Esophagus (tissue), 2 donors: Measurements from ENCODE around the gene PAIP1. TPM values are rescaled to one million over a fixed set of nuclear protein-coding genes. Genes with fewer than 3 reads are reported as not detected.
A peak's percentile ranks its signal among the peaks of the same experiment; 100 is the strongest.
"Not testable (repeated sequence)": the region's sequence is repeated elsewhere in the genome, so short reads cannot be mapped to it uniquely, and the experiment has no call there.

Experiments used
- H3K27ac ChIP-seq, 2 donors: one replicate each; pipeline ENCODE4 v1.5.1; 2013; ENCODE audit warnings: low read depth in 2 of 2, mild to moderate bottlenecking in 2 of 2, inconsistent platforms in 1 of 2, low read length in 1 of 2, moderate library complexity in 1 of 2
- H3K27me3 ChIP-seq, 2 donors: one replicate each; pipeline ENCODE4 v1.6.1; 2013; ENCODE audit warnings: low read length in 2 of 2, control low read depth in 1 of 2, mild to moderate bottlenecking in 1 of 2; ENCODE audit not compliant: insufficient read depth in 2 of 2, control insufficient read depth in 1 of 2
- H3K36me3 ChIP-seq, 2 donors: one replicate each; pipeline ENCODE4 v1.6.1; 2013; ENCODE audit warnings: low read length in 1 of 2; ENCODE audit not compliant: control insufficient read depth in 2 of 2, insufficient read depth in 2 of 2
- H3K4me1 ChIP-seq, 2 donors: one replicate each; pipeline ENCODE4 v1.6.1; 2013; ENCODE audit warnings: low read length in 1 of 2; ENCODE audit not compliant: control insufficient read depth in 2 of 2, insufficient read depth in 2 of 2
- H3K4me3 ChIP-seq, 2 donors: one replicate each; pipeline ENCODE4 v1.5.1; 2013; ENCODE audit warnings: low read length in 2 of 2, mild to moderate bottlenecking in 2 of 2, low read depth in 1 of 2, moderate library complexity in 1 of 2
- H3K9me3 ChIP-seq, 2 donors: one replicate each; pipeline ENCODE4 v1.6.1; 2013; ENCODE audit warnings: mild to moderate bottlenecking in 2 of 2, low read depth in 1 of 2, low read length in 1 of 2, moderate library complexity in 1 of 2; ENCODE audit not compliant: control insufficient read depth in 2 of 2, insufficient read depth in 1 of 2
- WGBS, 2 donors: extraction: QIAGEN DNeasy Blood & Tissue Kit; methylation state at CpG; one replicate each; pipeline ENCODE4 v1.1.7; 2013; 5-methylcytosine and 5-hydroxymethylcytosine counted together
- polyA plus RNA-seq, 2 donors: library from polyadenylated mRNA; stranded (reverse); fragments of 200-250 nt; gene quantifications; one replicate each; pipeline ENCODE4 v1.2.3, GENCODE V29; 2013
- donor health status: healthy with polysubstance abuse.
- donor health status: Bipolar disorder and iron deficiency.

PAIP1 gene
- polyA plus RNA-seq, 2 donors = 28.7 to 35.2 TPM

DNA sequence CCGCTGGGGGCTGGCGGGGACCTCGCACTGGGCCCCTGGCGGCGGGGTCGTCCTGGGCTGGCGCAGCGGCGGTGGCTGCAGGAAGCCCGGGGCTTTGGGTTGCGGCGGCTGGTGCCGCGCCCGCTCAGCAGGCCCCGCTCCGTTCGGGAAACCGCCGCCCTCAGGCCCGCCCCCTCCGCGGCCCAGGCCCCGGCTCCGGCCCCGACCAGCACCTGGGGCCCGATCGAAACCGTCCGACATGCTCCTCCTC is 345 bp downstream of the PAIP1 start:
- WGBS, 2 donors = 1 to 3% methylated on average over 9 to 30 of the region's 30 CpGs
- peak overlapping the region; percentile 82 to 94 for H3K4me3 ChIP-seq
- not testable (repeated sequence) for H3K36me3 ChIP-seq, H3K9me3 ChIP-seq, H3K4me1 ChIP-seq, H3K27me3 ChIP-seq
- peak overlapping the region; percentile 96 to 99 for H3K27ac ChIP-seq

DNA sequence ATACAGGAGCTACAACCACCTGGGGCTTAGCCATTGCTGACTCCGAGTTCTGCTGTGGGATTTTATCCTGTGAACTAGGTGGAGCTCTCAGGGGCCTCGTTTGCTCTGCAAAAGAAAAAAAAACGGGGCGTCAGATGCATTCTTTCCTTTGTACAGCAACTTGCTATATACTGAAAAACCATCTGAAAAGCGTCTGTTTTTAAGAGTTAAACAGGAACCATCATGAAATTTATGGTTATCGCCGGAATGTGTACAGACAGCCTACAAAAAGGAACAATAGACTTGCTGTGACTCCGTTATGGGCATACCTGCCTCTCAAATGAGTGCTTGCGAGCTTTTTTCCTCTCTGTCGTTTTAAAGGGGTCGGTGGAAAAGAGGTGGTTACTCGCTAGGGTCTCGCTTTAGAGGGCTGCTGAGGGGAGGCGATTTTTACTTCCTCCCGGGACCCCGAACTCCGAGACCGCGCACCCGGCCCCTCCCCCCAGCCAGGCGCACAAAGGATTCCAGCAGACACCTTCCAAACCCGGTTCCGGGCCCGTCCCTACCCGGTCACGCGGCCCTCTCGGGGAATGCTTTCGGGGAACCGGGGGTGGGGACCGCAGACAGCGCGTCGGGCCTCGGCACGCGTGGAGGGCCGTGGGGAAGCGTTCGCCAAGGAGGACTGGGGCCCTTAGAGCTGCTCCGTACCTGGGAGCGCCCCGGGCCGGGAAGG is 826 bp downstream of the PAIP1 start:
- H3K4me1 ChIP-seq = no peaks in the 10 kb centered on the region
- H3K4me3 ChIP-seq = peak overlapping the region; percentile 82 to 94
- H3K36me3 ChIP-seq = no peaks in the 10 kb centered on the region
- 0% methylated on average over 44 of the region's 44 CpGs for WGBS, 2 donors
- H3K27ac ChIP-seq = peak overlapping the region; percentile 96 to 99
- no peaks in the 10 kb centered on the region for H3K27me3 ChIP-seq
- H3K9me3 ChIP-seq = no peaks in the 10 kb centered on the region

DNA sequence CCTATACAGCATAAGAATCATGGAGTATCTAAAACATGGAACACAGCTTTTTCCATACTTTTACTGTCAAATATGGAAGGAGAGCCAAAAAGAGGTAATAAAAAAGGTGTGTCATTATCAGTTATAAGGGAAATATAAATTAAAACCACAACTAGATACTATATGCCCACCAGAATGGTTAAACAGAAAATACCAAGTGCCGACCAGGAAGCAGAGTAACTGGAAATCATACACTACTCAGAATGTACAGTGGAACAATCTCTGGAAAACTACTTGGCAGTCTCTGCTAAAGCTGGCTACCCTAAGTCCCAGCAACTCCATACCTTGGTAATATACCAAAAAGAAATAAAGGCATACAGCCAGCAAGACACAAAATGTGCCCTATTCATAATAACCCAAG is 2.4 kb downstream of the PAIP1 start:
- H3K4me1 ChIP-seq = no peaks in the 10 kb centered on the region
- H3K36me3 ChIP-seq = no peaks in the 10 kb centered on the region
- no peaks in the 10 kb centered on the region for H3K27me3 ChIP-seq
- WGBS, 2 donors = 79 to 91% methylated on average over 1 of the region's 1 CpG
- H3K4me3 ChIP-seq = no peak overlapping the region
- H3K27ac ChIP-seq = no peak overlapping the region
- no peaks in the 10 kb centered on the region for H3K9me3 ChIP-seq

DNA sequence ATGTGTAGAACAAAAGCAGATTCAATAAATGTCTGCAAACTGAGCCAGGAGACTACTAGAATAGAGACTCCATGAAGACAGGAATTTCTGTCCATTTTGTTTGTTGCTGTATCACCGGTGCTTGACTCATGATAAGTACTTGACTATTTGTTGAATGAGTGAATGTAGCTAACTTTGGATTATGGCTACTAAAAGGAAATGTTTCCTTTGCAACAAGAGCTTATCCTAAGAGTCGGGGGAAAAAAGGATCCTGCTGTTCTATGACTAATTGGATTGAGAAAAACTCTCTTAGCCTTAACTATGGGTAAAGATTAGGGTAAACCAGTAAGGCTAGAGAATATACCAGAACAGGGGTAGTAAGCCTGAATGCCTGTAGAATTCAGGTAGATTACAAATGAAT is 3.5 kb downstream of the PAIP1 start:
- no peaks in the 10 kb centered on the region for H3K27me3 ChIP-seq
- WGBS, 2 donors = 54 to 79% methylated on average over 2 of the region's 2 CpGs
- no peaks in the 10 kb centered on the region for H3K9me3 ChIP-seq
- no peaks in the 10 kb centered on the region for H3K4me1 ChIP-seq
- no peak overlapping the region for H3K27ac ChIP-seq
- H3K4me3 ChIP-seq = no peak overlapping the region
- H3K36me3 ChIP-seq = no peaks in the 10 kb centered on the region

DNA sequence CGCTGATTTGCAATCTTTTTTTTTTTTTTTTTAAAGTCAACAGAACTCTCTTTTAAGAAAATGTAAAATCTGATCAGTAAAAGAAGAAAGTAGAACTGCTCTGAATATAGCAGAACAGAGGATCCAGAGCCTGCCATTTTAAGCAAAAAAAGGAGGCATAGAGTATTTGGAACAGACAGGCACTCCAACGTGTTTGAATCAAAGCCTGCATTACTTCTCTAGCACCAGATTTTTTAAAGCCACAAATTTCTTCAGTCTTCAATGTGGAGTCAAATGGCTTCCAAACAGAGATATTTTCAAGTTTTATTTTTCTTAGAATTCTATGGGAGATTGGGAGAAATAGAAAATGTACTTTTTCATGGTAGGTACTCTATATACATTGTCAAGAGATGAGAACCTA is 5.1 kb downstream of the PAIP1 start:
- no peaks in the 10 kb centered on the region for H3K27me3 ChIP-seq
- no peaks in the 10 kb centered on the region for H3K9me3 ChIP-seq
- H3K4me1 ChIP-seq = no peaks in the 10 kb centered on the region
- no peak overlapping the region for H3K27ac ChIP-seq
- no peak overlapping the region for H3K4me3 ChIP-seq
- 59 to 68% methylated on average over 2 of the region's 2 CpGs for WGBS, 2 donors
- H3K36me3 ChIP-seq = no peaks in the 10 kb centered on the region

DNA sequence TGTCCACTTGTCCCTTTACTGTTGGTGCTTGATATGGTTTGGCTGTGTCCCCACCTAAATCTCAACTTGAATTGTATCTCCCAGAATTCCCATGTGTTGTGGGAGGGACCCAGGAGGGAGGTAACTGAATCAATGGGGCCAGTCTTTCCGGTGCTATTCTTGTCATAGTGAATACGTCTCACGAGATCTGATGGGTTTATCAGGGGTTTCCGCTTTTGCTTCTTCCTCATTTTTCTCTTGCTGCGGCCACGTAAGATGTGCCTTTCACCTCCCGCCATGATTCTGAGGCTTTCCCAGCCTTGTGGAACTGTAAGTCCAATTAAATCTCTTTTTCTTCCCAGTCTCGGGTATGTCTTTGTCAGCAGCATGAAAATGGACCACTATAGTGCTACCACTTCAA is 7.6 kb downstream of the PAIP1 start:
- not testable (repeated sequence) for H3K27me3 ChIP-seq, H3K9me3 ChIP-seq, H3K4me1 ChIP-seq, H3K36me3 ChIP-seq, H3K4me3 ChIP-seq, H3K27ac ChIP-seq
- WGBS, 2 donors = 94 to 95% methylated on average over 8 of the region's 8 CpGs

DNA sequence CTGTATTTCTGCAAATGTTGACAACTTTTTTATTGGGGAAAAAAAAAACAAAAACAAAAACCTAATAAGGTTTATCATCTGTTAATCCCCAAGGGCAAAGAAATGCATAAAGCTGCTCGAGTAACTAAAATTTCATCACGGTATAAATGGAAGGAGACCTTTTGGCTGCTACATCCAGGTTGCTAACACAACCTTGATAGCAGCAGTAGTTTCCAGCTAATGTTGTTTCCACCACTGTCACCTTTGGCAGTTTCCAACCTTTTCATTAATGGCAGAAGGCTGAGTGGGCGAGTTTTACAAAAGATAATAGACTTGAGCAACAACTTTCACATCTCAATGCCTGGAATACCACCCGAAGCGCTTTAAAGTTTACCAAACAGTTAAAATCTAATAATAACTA is 8.5 kb downstream of the PAIP1 start:
- Histone ChIP-seq H3K4me3 (no peak overlapping the region), H3K4me1 (no peaks in the 10 kb centered on the region), H3K36me3 (peaks cover under 1 to 4% of the 10 kb centered on the region in 2 donors), H3K9me3 (no peaks in the 10 kb centered on the region), H3K27me3 (no peaks in the 10 kb centered on the region), H3K27ac (no peak overlapping the region)
- WGBS, 2 donors = 80 to 88% methylated on average over 5 of the region's 5 CpGs

DNA sequence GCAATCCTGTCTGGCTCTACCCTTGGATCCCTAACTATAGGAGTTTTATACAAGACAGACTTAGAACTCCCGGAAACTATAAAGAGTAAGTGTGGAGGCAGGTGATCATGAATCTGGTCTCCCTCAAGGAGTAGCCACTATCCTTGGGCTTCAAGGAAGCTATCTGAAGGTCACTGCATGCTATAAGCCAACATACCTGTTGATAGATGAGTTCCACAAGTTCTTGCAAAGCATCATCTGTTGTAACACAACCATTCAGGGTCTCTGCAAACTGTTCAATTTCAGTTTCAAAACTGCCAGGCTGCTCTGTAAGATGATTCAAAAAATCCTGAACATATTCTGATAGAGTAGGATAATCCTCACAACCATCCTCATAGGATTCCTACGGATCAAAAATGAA is 9.3 kb downstream of the PAIP1 start:
- peaks cover 2 to 4% of the 10 kb centered on the region in 2 donors for H3K36me3 ChIP-seq
- no peak overlapping the region for H3K4me3 ChIP-seq
- 89 to 94% methylated on average over 2 of the region's 2 CpGs for WGBS, 2 donors

DNA sequence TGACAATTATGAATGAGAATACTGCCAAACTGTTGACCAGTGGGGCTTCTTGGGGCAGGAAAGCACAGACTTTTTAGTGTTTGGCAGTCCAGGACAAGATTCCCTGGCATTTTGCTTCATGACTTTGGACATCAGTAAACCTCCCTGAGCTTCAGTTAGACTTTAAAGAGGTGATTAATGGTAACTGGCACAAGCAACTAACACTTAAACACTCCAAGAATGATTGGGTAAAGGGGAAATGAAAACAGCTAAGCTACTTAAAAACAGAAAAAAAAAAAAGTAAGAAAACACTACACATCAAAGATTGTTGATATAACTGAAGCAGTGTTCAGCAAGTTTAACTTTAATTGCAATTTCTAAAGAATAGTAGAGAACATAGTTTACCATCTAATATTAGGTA is 13.4 kb downstream of the PAIP1 start:
- Histone ChIP-seq H3K4me3 (no peak overlapping the region), H3K27ac (no peak overlapping the region), H3K4me1 (no peaks in the 10 kb centered on the region), H3K27me3 (no peaks in the 10 kb centered on the region), H3K9me3 (no peaks in the 10 kb centered on the region), H3K36me3 (peaks cover 4 to 5% of the 10 kb centered on the region in 2 donors)

More for the DNA sequence above, 9.3 kb downstream of the PAIP1 start:
- no peaks in the 10 kb centered on the region for H3K4me1 ChIP-seq
- no peaks in the 10 kb centered on the region for H3K9me3 ChIP-seq
- no peak overlapping the region for H3K27ac ChIP-seq
- no peaks in the 10 kb centered on the region for H3K27me3 ChIP-seq

DNA sequence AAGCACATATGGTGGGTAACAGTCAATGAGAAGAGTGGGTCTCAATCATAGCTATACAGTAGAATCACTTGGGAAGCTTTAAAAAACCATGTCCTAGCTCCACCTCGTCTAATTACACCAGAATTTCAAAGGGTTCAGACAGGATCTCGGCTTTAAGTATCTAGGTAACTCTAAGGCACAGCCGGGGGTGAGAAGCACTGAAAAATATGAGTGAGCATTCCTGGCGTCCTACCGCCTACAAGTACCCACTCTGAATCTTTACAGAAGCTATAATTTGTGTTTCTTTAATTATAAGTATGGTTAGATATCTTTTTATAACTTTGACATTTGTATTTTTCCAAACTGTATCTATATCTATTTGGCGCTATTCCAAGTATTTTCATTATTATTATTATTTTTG is 16.1 kb downstream of the PAIP1 start:
- Histone ChIP-seq H3K27me3 (no peaks in the 10 kb centered on the region), H3K4me3 (no peak overlapping the region), H3K4me1 (no peaks in the 10 kb centered on the region), H3K36me3 (peaks cover 4 to 5% of the 10 kb centered on the region in 2 donors), H3K27ac (no peak overlapping the region), H3K9me3 (no peaks in the 10 kb centered on the region)
- 88 to 90% methylated on average over 6 of the region's 6 CpGs for WGBS, 2 donors
